CD14-positive monocyte (primary cell): ENCODE data around the gene PLA2G6. TPM values are rescaled to one million over a fixed set of nuclear protein-coding genes. Genes with fewer than 3 reads are reported as not detected.
A peak's percentile ranks its signal among the peaks of the same experiment; 100 is the strongest.

Experiments used
- DNase-seq, 3 donors: peaks; one replicate each; pipeline ENCODE4 v3.0.0-alpha.2; 2011 to 2022
- H2AFZ ChIP-seq: 2 replicates; pipeline ENCODE4 v1.6.0; 2012; ENCODE audit warnings: mild to moderate bottlenecking, low read depth, low read length, inconsistent platforms; ENCODE audit not compliant: insufficient read depth, poor library complexity, severe bottlenecking
- H3K27ac ChIP-seq, 2 donors: 1 replicate in 1 of 2; 2 replicates in 1 of 2; pipeline ENCODE4 v1.5.1; 2012 to 2013; ENCODE audit warnings: low read length in 2 of 2, control low read depth in 1 of 2, inconsistent platforms in 1 of 2, low read depth in 1 of 2, mild to moderate bottlenecking in 1 of 2
- H3K27me3 ChIP-seq, 2 donors: one replicate each; pipeline versions ENCODE4 v1.6.0 to v1.6.1; 2011 to 2013; ENCODE audit warnings: low read length in 2 of 2; ENCODE audit not compliant: control insufficient read depth in 2 of 2, insufficient read depth in 2 of 2
- H3K36me3 ChIP-seq, 2 donors: replicated peaks in 1 of 2; 1 replicate in 1 of 2; 2 replicates in 1 of 2; pipeline versions ENCODE4 v1.5.1 to v1.6.1; 2012 to 2013; ENCODE audit warnings: low read length in 2 of 2, control low read depth in 1 of 2, inconsistent platforms in 1 of 2, mild to moderate bottlenecking in 1 of 2; ENCODE audit not compliant: insufficient read depth in 2 of 2, control insufficient read depth in 1 of 2
- H3K4me1 ChIP-seq, 2 donors: 1 replicate in 1 of 2; 2 replicates in 1 of 2; pipeline versions ENCODE4 v1.5.1 to v1.6.1; 2012 to 2013; ENCODE audit warnings: low read length in 2 of 2, control low read depth in 1 of 2, inconsistent platforms in 1 of 2, mild to moderate bottlenecking in 1 of 2, moderate library complexity in 1 of 2; ENCODE audit not compliant: insufficient read depth in 2 of 2, control insufficient read depth in 1 of 2
- H3K4me2 ChIP-seq: replicated peaks from 2 replicates; pipeline ENCODE3; 2012; ENCODE audit warnings: low read length, moderate library complexity, mild to moderate bottlenecking; ENCODE audit not compliant: poor library complexity, severe bottlenecking; ENCODE audit errors: extremely low read depth
- H3K4me3 ChIP-seq, 3 experiments: fragments of 200-600 bp in 1 of 3; sonication (generic) in 1 of 3; replicated peaks in 1 of 3; 1 replicate in 2 of 3; 2 replicates in 1 of 3; pipeline ENCODE4 v1.5.1; 2011 to 2013; ENCODE audit warnings: low read length in 3 of 3, mild to moderate bottlenecking in 3 of 3, control low read depth in 2 of 3, low read depth in 2 of 3, inconsistent platforms in 1 of 3, moderate library complexity in 1 of 3
- H3K79me2 ChIP-seq: 2 replicates; pipeline ENCODE4 v1.6.0; 2012; ENCODE audit warnings: mild to moderate bottlenecking, control low read depth, inconsistent platforms, low read length, moderate library complexity; ENCODE audit not compliant: insufficient read depth
- H3K9ac ChIP-seq: 2 replicates; pipeline ENCODE4 v1.6.0; 2017; ENCODE audit warnings: low read length, mild to moderate bottlenecking; ENCODE audit not compliant: insufficient read depth, poor library complexity, severe bottlenecking
- H3K9me3 ChIP-seq, 2 donors: replicated peaks in 1 of 2; 1 replicate in 1 of 2; 2 replicates in 1 of 2; pipeline versions ENCODE4 v1.5.1 to v1.6.1; 2012 to 2013; ENCODE audit warnings: low read length in 2 of 2, control low read depth in 1 of 2; ENCODE audit not compliant: control insufficient read depth in 1 of 2, insufficient read depth in 1 of 2
- H4K20me1 ChIP-seq: 2 replicates; pipeline ENCODE4 v1.6.0; 2012; ENCODE audit warnings: mild to moderate bottlenecking, low read length, control low read depth, moderate library complexity; ENCODE audit not compliant: insufficient read depth
- H3K27ac Mint-ChIP-seq, 7 donors: one replicate each; pipeline ENCODE4 v1.8.0; 2020; ENCODE audit warnings: mild to moderate bottlenecking in 7 of 7, mixed read lengths in 7 of 7, moderate library complexity in 6 of 7, inconsistent platforms in 2 of 7
- H3K27me3 Mint-ChIP-seq, 3 donors: one replicate each; pipeline ENCODE4 v1.8.0; 2021 to 2022; ENCODE audit warnings: low read depth in 3 of 3, mild to moderate bottlenecking in 3 of 3, mixed read lengths in 3 of 3, moderate library complexity in 3 of 3, inconsistent platforms in 1 of 3
- H3K36me3 Mint-ChIP-seq, 2 donors: one replicate each; pipeline ENCODE4 v1.8.0; 2020; ENCODE audit warnings: mixed read lengths in 2 of 2, inconsistent platforms in 1 of 2, mild to moderate bottlenecking in 1 of 2
- H3K4me1 Mint-ChIP-seq: one replicate; pipeline ENCODE4 v1.8.0; 2020; ENCODE audit warnings: mild to moderate bottlenecking, mixed read lengths
- H3K4me3 Mint-ChIP-seq, 2 donors: one replicate each; pipeline ENCODE4 v1.8.0; 2020; ENCODE audit warnings: mild to moderate bottlenecking in 2 of 2, mixed read lengths in 2 of 2, moderate library complexity in 1 of 2
- H3K9me3 Mint-ChIP-seq, 7 donors: one replicate each; pipeline ENCODE4 v1.8.0; 2020 to 2022; ENCODE audit warnings: mixed read lengths in 7 of 7, mild to moderate bottlenecking in 6 of 7, moderate library complexity in 6 of 7, inconsistent platforms in 2 of 7
- WGBS: methylation state at CpG from one replicate; pipeline ENCODE4 v1.1.5; 2013; ENCODE audit warnings: missing lambda C conversion rate; ENCODE audit not compliant: insufficient coverage; 5-methylcytosine and 5-hydroxymethylcytosine counted together
- intact Hi-C, 2 donors: fragments of 100-400 bp; cut with micrococcal nuclease; formaldehyde crosslinking; loops; one replicate each; pipeline versions ENCODE4 v1.15.0 to v1.15.1; 2023
- polyA plus RNA-seq, 3 donors: library from polyadenylated mRNA; depleted of rRNA in 1 of 3; unstranded in 2 of 3; stranded (reverse) in 1 of 3; fragments of 300-500 nt in 2 of 3; fragments of >200 nt in 1 of 3; fragmentation: Illumina TruSeq in 2 of 3; gene quantifications; 1 replicate in 2 of 3; 2 replicates in 1 of 3; pipeline ENCODE4 v1.2.3, GENCODE V29; 2012 to 2021
- TF ChIP-seq, protein P1 (sequence below): fragments of 200-600 bp; IDR thresholded peaks from one replicate; pipeline ENCODE4 v1.8.0; 2022; ENCODE audit warnings: antibody characterized with exemption, mild to moderate bottlenecking

PLA2G6 gene
- polyA plus RNA-seq, 3 donors, result 0.43 to 8.3 (median 0.62) TPM

GRCh38 chr22:38069372-38070249 lies 112.0 kb downstream of the PLA2G6 start:
- TF ChIP-seq, protein P1, sequence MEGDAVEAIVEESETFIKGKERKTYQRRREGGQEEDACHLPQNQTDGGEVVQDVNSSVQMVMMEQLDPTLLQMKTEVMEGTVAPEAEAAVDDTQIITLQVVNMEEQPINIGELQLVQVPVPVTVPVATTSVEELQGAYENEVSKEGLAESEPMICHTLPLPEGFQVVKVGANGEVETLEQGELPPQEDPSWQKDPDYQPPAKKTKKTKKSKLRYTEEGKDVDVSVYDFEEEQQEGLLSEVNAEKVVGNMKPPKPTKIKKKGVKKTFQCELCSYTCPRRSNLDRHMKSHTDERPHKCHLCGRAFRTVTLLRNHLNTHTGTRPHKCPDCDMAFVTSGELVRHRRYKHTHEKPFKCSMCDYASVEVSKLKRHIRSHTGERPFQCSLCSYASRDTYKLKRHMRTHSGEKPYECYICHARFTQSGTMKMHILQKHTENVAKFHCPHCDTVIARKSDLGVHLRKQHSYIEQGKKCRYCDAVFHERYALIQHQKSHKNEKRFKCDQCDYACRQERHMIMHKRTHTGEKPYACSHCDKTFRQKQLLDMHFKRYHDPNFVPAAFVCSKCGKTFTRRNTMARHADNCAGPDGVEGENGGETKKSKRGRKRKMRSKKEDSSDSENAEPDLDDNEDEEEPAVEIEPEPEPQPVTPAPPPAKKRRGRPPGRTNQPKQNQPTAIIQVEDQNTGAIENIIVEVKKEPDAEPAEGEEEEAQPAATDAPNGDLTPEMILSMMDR, result no peak
- Mint-ChIP-seq H3K36me3 (peaks cover 53 to 86% of the 10 kb centered on the region in 2 donors), H3K27ac (no peak overlapping the region), H3K27me3 (peaks cover 0 to 3% (median 0%) of the 10 kb centered on the region in 3 donors), H3K4me3 (no peak overlapping the region), H3K4me1 (no peaks in the 10 kb centered on the region), H3K9me3 (peaks cover 0 to 1% (median 0%) of the 10 kb centered on the region in 7 donors)
- intact Hi-C loops, result loop anchor here in 1 of 2 donors (5.0 kb wide), 1 partner anchor 43 kb away; the partner anchor contains the start of gene BAIAP2L2
- 94% methylated on average over 14 of the region's 21 CpGs for WGBS
- H3K4me1 ChIP-seq, result no peaks in the 10 kb centered on the region
- peak overlapping the region; percentile 15 for H3K9ac ChIP-seq
- no peak for DNase-seq
- H3K79me2 ChIP-seq, result no peaks in the 10 kb centered on the region
- peaks cover 79 to 80% of the 10 kb centered on the region in 2 donors for H3K36me3 ChIP-seq
- no peaks in the 10 kb centered on the region for H3K9me3 ChIP-seq
- no peak overlapping the region for H2AFZ ChIP-seq
- H4K20me1 ChIP-seq, result no peaks in the 10 kb centered on the region
- H3K4me2 ChIP-seq, result no peak overlapping the region
- H3K27me3 ChIP-seq, result no peaks in the 10 kb centered on the region
- no peak overlapping the region for H3K27ac ChIP-seq
- H3K4me3 ChIP-seq, result no peak overlapping the region

DNA sequence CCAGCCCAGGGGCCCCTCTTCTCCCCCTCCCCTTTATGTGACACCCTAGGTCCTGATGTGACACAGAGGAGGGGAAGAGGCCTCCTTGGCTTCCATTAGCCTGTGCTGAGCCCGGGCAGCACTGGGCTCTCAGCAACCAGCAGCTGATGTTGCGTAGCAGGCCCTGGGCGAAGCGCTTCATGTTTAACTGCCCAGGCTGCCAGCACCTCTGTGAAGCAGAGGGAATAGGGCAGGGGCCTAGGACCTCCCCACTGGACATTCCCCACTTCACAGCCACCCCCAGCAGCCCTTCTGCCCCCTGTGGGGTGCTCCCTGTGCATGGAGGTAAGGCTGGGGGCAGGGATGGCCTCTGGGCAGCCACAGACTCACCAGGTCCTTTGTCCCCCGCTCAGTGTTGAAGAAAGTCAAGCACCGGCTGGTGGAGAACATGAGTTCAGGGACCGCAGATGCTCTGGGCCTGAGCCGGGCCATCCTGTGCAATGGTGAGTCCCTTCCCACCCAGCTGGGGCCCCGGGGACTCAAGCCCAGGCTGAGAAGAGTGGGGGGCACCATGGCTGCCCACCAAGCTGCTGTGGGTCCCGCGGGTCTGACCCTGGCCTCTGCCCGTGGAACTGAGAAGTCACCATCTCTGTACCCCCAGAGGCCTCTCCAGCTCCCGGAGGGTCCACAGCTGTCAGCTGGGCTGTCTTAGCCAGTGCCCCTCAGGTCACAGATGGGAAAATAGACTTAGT lies 112.8 kb downstream of the PLA2G6 start:
- Mint-ChIP-seq H3K4me3 (no peak overlapping the region), H3K27ac (no peak overlapping the region), H3K9me3 (peaks cover 0 to 1% (median 0%) of the 10 kb centered on the region in 7 donors), H3K36me3 (peaks cover 54 to 87% of the 10 kb centered on the region in 2 donors), H3K4me1 (no peaks in the 10 kb centered on the region), H3K27me3 (peaks cover 0 to 3% (median 0%) of the 10 kb centered on the region in 3 donors)
- 96% methylated on average over 11 of the region's 13 CpGs for WGBS
- H3K9me3 ChIP-seq, result no peaks in the 10 kb centered on the region
- no peak for DNase-seq
- H3K79me2 ChIP-seq, result no peaks in the 10 kb centered on the region
- H3K4me1 ChIP-seq, result no peaks in the 10 kb centered on the region
- no peak overlapping the region for H2AFZ ChIP-seq
- intact Hi-C loops, result no loop called here
- no peak overlapping the region for H3K4me3 ChIP-seq
- TF ChIP-seq, protein P1, result no peak
- peaks cover 72 to 75% of the 10 kb centered on the region in 2 donors for H3K36me3 ChIP-seq
- no peaks in the 10 kb centered on the region for H4K20me1 ChIP-seq
- H3K4me2 ChIP-seq, result no peak overlapping the region
- H3K9ac ChIP-seq, result no peak overlapping the region
- no peak overlapping the region for H3K27ac ChIP-seq
- no peaks in the 10 kb centered on the region for H3K27me3 ChIP-seq
